ENCODE measurements around the gene AGAP3. TPM values are rescaled to one million over a fixed set of nuclear protein-coding genes. Genes with fewer than 3 reads are reported as not detected.
A peak's percentile ranks its signal among the peaks of the same experiment; 100 is the strongest.

AGAP3 gene
- total RNA-seq, 1 donor from 2014 or later, result 58.0 TPM

GRCh38 chr7:151088856-151089699, 2.8 kb downstream of the AGAP3 start:
- intact Hi-C loops (cut with micrococcal nuclease), result loop anchor here (10.0 kb wide), 2 partner anchors 1374 to 1464 kb away; a partner anchor contains a TSS
- no peak for DNase-seq (ENCODE audit: low spot score)
- no peaks in the 10 kb centered on the region for H3K9me3 Mint-ChIP-seq
- H3K4me3 Mint-ChIP-seq, result peak overlapping the region; percentile 60
- peaks cover 5% of the 10 kb centered on the region for H3K36me3 Mint-ChIP-seq (ENCODE audit: low read depth)
- no peak overlapping the region for H3K27ac Mint-ChIP-seq
- H3K4me1 Mint-ChIP-seq (ENCODE audit: low read depth), result peaks cover 32% of the 10 kb centered on the region
- peaks cover 20% of the 10 kb centered on the region for H3K27me3 Mint-ChIP-seq (ENCODE audit: insufficient read depth)

DNA sequence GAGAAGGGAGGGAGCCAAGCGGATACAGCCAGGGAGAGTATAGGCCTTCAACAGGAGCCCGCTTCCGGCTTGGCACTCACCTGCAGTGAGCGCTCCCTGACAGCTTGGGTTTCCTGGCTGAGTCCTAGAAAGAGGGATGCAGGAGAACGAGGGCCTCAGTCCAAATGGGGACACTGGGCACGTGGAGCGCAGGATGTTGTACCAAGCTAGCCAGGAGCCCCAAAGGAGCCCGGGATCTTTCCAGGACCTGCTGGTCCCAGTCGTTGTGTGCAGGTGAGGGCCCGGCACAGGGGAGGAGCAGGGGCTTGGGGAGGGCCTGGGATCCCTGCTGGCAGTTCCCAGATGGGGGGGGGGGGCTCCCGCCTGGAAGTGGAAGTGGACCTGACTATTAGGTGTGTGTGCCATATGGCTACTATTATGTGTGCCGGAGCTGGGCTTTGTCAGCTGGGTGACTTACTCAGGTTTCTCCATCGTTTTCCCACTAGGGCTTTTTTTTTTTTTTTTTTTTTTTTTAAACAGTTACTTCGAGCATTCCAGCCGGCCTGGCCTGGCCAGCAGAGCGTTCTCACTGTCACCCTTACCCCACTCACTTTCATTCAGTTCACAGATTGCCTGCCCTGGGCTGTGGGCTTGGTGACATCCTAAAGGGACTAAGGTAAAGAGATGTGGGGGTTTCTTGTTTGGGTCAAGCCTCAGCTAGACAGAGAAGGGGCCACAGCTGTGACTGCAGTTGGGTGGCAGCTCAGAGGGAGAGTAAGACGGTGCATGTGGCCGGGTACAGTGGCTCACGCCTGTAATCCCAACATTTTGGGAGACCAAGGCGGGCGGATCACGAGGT, 3.8 kb downstream of the AGAP3 start:
- intact Hi-C loops (cut with micrococcal nuclease), result loop anchor here (10.0 kb wide), 2 partner anchors 1375 to 1465 kb away; a partner anchor contains a TSS
- Mint-ChIP-seq H3K9me3 (no peaks in the 10 kb centered on the region), H3K36me3 (ENCODE audit: low read depth) (peaks cover 5% of the 10 kb centered on the region), H3K27ac (no peak overlapping the region), H3K4me1 (ENCODE audit: low read depth) (peaks cover 24% of the 10 kb centered on the region), H3K27me3 (ENCODE audit: insufficient read depth) (peaks cover 14% of the 10 kb centered on the region), H3K4me3 (no peak overlapping the region)
- DNase-seq (ENCODE audit: low spot score), result no peak

- no peak overlapping the region for H3K4me3 Mint-ChIP-seq
- peaks cover 5% of the 10 kb centered on the region for H3K36me3 Mint-ChIP-seq (ENCODE audit: low read depth)
- peaks cover 8% of the 10 kb centered on the region for H3K27me3 Mint-ChIP-seq (ENCODE audit: insufficient read depth)
- no peak overlapping the region for H3K27ac Mint-ChIP-seq
- intact Hi-C loops (cut with micrococcal nuclease), result no loop called here
- no peaks in the 10 kb centered on the region for H3K9me3 Mint-ChIP-seq
- no peak for DNase-seq (ENCODE audit: low spot score)
- H3K4me1 Mint-ChIP-seq (ENCODE audit: low read depth), result peaks cover 16% of the 10 kb centered on the region
Measured at GRCh38 chr7:151091003-151091402, 4.7 kb downstream of the AGAP3 start.

GRCh38 chr7:151091431-151091830, 5.2 kb downstream of the AGAP3 start:
- DNase-seq (ENCODE audit: low spot score), result no peak
- peaks cover 5% of the 10 kb centered on the region for H3K36me3 Mint-ChIP-seq (ENCODE audit: low read depth)
- intact Hi-C loops (cut with micrococcal nuclease), result no loop called here

DNA sequence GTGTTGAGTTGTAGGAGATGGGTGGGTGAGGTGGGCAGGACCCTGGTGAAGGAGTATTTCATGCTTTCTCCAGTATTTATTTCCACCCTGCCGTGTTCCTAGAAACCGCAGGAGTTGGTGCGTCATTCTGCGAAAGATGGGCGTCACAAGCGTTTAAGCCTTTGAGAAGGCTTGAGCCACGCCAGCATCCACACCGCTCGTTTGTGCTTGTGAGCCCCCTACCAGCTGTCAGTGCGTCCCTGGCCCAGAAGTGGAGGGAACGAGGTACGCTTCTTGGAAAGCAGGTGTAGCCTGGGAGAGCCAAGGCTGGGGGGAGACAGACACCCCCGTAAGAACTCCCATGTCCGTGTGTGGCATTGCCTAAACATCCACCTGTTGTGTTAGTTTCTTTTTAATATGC, 5.7 kb downstream of the AGAP3 start:
- Mint-ChIP-seq H3K4me3 (no peak overlapping the region), H3K9me3 (no peaks in the 10 kb centered on the region), H3K36me3 (ENCODE audit: low read depth) (peaks cover 5% of the 10 kb centered on the region), H3K27ac (no peak overlapping the region), H3K4me1 (ENCODE audit: low read depth) (peaks cover 16% of the 10 kb centered on the region), H3K27me3 (ENCODE audit: insufficient read depth) (peaks cover 8% of the 10 kb centered on the region)
- intact Hi-C loops (cut with micrococcal nuclease), result no loop called here
- DNase-seq (ENCODE audit: low spot score), result no peak

More at GRCh38 chr7:151091431-151091830, 5.2 kb downstream of the AGAP3 start:
- no peaks in the 10 kb centered on the region for H3K9me3 Mint-ChIP-seq
- H3K27me3 Mint-ChIP-seq (ENCODE audit: insufficient read depth), result peaks cover 8% of the 10 kb centered on the region
- peaks cover 16% of the 10 kb centered on the region for H3K4me1 Mint-ChIP-seq (ENCODE audit: low read depth)
- H3K4me3 Mint-ChIP-seq, result no peak overlapping the region
- H3K27ac Mint-ChIP-seq, result no peak overlapping the region

- H3K4me3 Mint-ChIP-seq, result no peak overlapping the region
- H3K9me3 Mint-ChIP-seq, result no peaks in the 10 kb centered on the region
- DNase-seq (ENCODE audit: low spot score), result no peak
- peaks cover 3% of the 10 kb centered on the region for H3K36me3 Mint-ChIP-seq (ENCODE audit: low read depth)
- intact Hi-C loops (cut with micrococcal nuclease), result no loop called here
- no peak overlapping the region for H3K27ac Mint-ChIP-seq
- peaks cover 16% of the 10 kb centered on the region for H3K4me1 Mint-ChIP-seq (ENCODE audit: low read depth)
- H3K27me3 Mint-ChIP-seq (ENCODE audit: insufficient read depth), result peaks cover 3% of the 10 kb centered on the region
Measured at GRCh38 chr7:151093748-151094147, 7.5 kb downstream of the AGAP3 start.

DNA sequence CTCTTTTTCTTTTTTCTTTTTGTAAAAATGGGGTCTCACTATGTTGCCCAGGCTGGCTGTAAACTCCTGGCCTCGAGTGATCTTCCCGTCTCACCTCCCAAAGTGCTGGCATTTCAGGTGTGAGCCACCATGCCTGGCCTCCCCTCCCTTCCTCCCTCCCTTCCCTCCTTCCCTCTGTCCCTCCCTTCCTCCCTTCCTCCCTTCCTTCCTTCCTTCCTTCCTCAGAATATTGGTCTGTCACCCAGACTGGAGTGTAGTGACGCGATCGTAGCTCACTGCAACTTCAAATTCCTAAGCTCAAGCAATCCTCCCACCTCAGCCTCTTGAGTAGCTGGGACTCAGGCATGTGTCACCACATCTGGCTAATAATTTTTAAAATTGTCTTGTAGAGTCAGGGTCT, 8.4 kb downstream of the AGAP3 start:
- H3K4me1 Mint-ChIP-seq (ENCODE audit: low read depth), result peaks cover 9% of the 10 kb centered on the region
- H3K27me3 Mint-ChIP-seq (ENCODE audit: insufficient read depth), result no peaks in the 10 kb centered on the region
- H3K4me3 Mint-ChIP-seq, result no peak overlapping the region
- no peak for DNase-seq (ENCODE audit: low spot score)
- no peaks in the 10 kb centered on the region for H3K36me3 Mint-ChIP-seq (ENCODE audit: low read depth)
- no peaks in the 10 kb centered on the region for H3K9me3 Mint-ChIP-seq
- intact Hi-C loops (cut with micrococcal nuclease), result no loop called here
- H3K27ac Mint-ChIP-seq, result no peak overlapping the region

GRCh38 chr7:151095123-151095797, 9.0 kb downstream of the AGAP3 start:
- DNase-seq (ENCODE audit: low spot score), result no peak
- Mint-ChIP-seq H3K27ac (no peak overlapping the region), H3K4me1 (ENCODE audit: low read depth) (peaks cover 9% of the 10 kb centered on the region), H3K27me3 (ENCODE audit: insufficient read depth) (no peaks in the 10 kb centered on the region), H3K4me3 (no peak overlapping the region), H3K36me3 (ENCODE audit: low read depth) (no peaks in the 10 kb centered on the region), H3K9me3 (no peaks in the 10 kb centered on the region)
- intact Hi-C loops (cut with micrococcal nuclease), result no loop called here

- Mint-ChIP-seq H3K27ac (no peak overlapping the region), H3K4me3 (no peak overlapping the region), H3K36me3 (ENCODE audit: low read depth) (no peaks in the 10 kb centered on the region), H3K27me3 (ENCODE audit: insufficient read depth) (no peaks in the 10 kb centered on the region), H3K9me3 (no peaks in the 10 kb centered on the region), H3K4me1 (ENCODE audit: low read depth) (peaks cover 9% of the 10 kb centered on the region)
- DNase-seq (ENCODE audit: low spot score), result no peak
- intact Hi-C loops (cut with micrococcal nuclease), result no loop called here
Measured at GRCh38 chr7:151095828-151096475, 9.7 kb downstream of the AGAP3 start.

DNA sequence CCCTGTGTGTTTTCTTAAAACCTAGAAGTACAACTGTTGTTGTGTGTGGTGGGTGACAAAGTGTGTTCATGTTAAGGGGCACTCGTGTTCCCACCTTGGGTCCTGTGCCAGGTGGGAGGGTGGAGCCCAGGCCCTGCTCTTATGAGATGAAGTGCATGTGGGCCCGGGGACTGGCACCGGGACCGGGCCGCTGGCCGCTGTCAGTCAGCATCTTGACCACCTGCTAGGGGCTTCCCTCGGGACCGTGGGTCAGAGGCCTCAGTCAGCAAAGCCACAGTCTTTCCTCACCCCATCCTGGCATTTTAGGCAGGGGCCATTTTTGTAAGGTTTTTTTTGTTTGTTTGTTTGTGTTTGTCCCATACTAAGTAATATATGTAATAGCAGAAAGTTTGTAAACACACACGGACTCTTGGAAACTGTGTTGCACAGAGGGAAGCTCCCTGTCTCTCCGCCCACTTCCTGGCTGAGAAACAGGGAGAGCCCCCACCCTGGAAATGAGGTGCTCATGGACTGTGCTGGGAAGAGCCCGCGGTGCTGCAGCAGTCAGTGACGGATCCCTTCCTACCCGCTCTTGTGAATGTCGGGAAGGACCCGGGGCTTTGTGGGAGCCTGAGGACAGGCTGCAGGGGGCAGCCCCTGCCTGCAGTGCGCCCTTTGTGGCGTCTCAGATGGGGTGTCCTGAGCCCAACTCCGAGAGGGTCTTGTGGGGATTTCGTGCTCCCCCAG, 13.4 kb downstream of the AGAP3 start:
- Mint-ChIP-seq H3K4me3 (no peak overlapping the region), H3K27ac (no peak overlapping the region), H3K4me1 (ENCODE audit: low read depth) (no peaks in the 10 kb centered on the region), H3K36me3 (ENCODE audit: low read depth) (no peaks in the 10 kb centered on the region), H3K9me3 (no peaks in the 10 kb centered on the region), H3K27me3 (ENCODE audit: insufficient read depth) (no peaks in the 10 kb centered on the region)
- intact Hi-C loops (cut with micrococcal nuclease), result no loop called here
- no peak for DNase-seq (ENCODE audit: low spot score)

GRCh38 chr7:151100921-151101320, 14.6 kb downstream of the AGAP3 start:
- Mint-ChIP-seq H3K9me3 (no peaks in the 10 kb centered on the region), H3K36me3 (ENCODE audit: low read depth) (no peaks in the 10 kb centered on the region), H3K27ac (no peak overlapping the region), H3K4me1 (ENCODE audit: low read depth) (no peaks in the 10 kb centered on the region), H3K27me3 (ENCODE audit: insufficient read depth) (peaks cover 2% of the 10 kb centered on the region), H3K4me3 (no peak overlapping the region)
- intact Hi-C loops (cut with micrococcal nuclease), result no loop called here
- no peak for DNase-seq (ENCODE audit: low spot score)
